ENCODE measurements around the gene ZNF576. TPM values are rescaled to one million over a fixed set of nuclear protein-coding genes. Genes with fewer than 3 reads are reported as not detected.

The ZNF576 gene
- total and polyA plus RNA-seq, 2 of the 13 experiments (the other 11 are each of a cell fraction or from before 2014, with no cell fraction given) = 7.2 to 9.6 TPM

GRCh38 chr19:43595999-43596841 is at the start of gene ZNF576, which contains the start of gene IRGQ (continued):
- TF ChIP-seq ZNF281 (CRISPR knock-in tag; IDR thresholded peaks at IDR 0.05; ENCODE audit: borderline replicate concordance) (no peak), PTBP1 (IDR thresholded peaks at IDR 0.05; ENCODE audit: low read depth, low read length, poor library complexity, severe bottlenecking) (no peak), PLRG1 (conservative IDR thresholded peaks at IDR 0.05) (no peak), ZNF431 (CRISPR knock-in tag; IDR thresholded peaks at IDR 0.05; ENCODE audit: borderline replicate concordance, low read depth) (no peak), MLLT10 (CRISPR knock-in tag; IDR thresholded peaks at IDR 0.05) (no peak), ZNF446 (CRISPR knock-in tag; IDR thresholded peaks at IDR 0.05) (no peak), ZNF333 (CRISPR knock-in tag; IDR thresholded peaks at IDR 0.05; ENCODE audit: borderline replicate concordance) (no peak), CENPX (CRISPR knock-in tag; IDR thresholded peaks at IDR 0.05) (no peak), GZF1 (CRISPR knock-in tag; IDR thresholded peaks at IDR 0.05) (no peak), FOXJ3 (CRISPR knock-in tag; IDR thresholded peaks at IDR 0.05; ENCODE audit: borderline replicate concordance) (no peak), ZNF30 (CRISPR knock-in tag; IDR thresholded peaks at IDR 0.05) (no peak), ZNF432 (CRISPR knock-in tag; IDR thresholded peaks at IDR 0.05; ENCODE audit: borderline replicate concordance) (no peak), ZNF768 (CRISPR knock-in tag; IDR thresholded peaks at IDR 0.05) (no peak), ZNF563 (CRISPR knock-in tag; IDR thresholded peaks at IDR 0.05) (no peak), ZNF597 (CRISPR knock-in tag; IDR thresholded peaks at IDR 0.05) (no peak), ZMYM4 (CRISPR knock-in tag; IDR thresholded peaks at IDR 0.05) (peak; percentile 57; the same call in 1 of the 2 replicates), NFIB (CRISPR knock-in tag; IDR thresholded peaks at IDR 0.05; ENCODE audit: borderline replicate concordance) (no peak), ZNF225 (CRISPR knock-in tag; IDR thresholded peaks at IDR 0.05) (no peak), MED1 (CRISPR knock-in tag; IDR thresholded peaks at IDR 0.05) (peak; percentile 34), ZNF740 (CRISPR knock-in tag; IDR thresholded peaks at IDR 0.05) (no peak), ETV5 (CRISPR knock-in tag; IDR thresholded peaks at IDR 0.05; ENCODE audit: borderline replicate concordance) (no peak), ZNF775 (CRISPR knock-in tag; IDR thresholded peaks at IDR 0.05; ENCODE audit: borderline replicate concordance) (no peak), NFE2L2 (IDR thresholded peaks at IDR 0.05; ENCODE audit: low read length) (no peak), HOXD1 (CRISPR knock-in tag; IDR thresholded peaks at IDR 0.05) (0 out of 2 replicates have a peak, but pooled peaks have one; percentile 25), JUND (CRISPR knock-in tag; IDR thresholded peaks at IDR 0.05) (no peak), TGIF2 (CRISPR knock-in tag; IDR thresholded peaks at IDR 0.05) (peak; percentile 35), ARNT2 (CRISPR knock-in tag; IDR thresholded peaks at IDR 0.05; ENCODE audit: low read depth) (peak; percentile 60; the same call in 1 of the 2 replicates), REL (CRISPR knock-in tag; conservative IDR thresholded peaks at IDR 0.05) (no peak), ZNF780A (CRISPR knock-in tag; IDR thresholded peaks at IDR 0.05) (no peak)
